GM12878 (cell line): Measurements from ENCODE around the gene CAPN9.

ENCODE experiments used
- ATF7 ChIP-seq: fragments of 450-650 bp; IDR thresholded peaks from 2 replicates; pipeline ENCODE4 v1.6.1; 2016; ENCODE audit warnings: low read depth, mild to moderate bottlenecking
- FOXK2 ChIP-seq: fragments of 450-650 bp; IDR thresholded peaks from 2 replicates; pipeline ENCODE4 v1.6.1; 2017; ENCODE audit warnings: mild to moderate bottlenecking, moderate library complexity
- GABPA ChIP-seq: IDR thresholded peaks from 2 replicates; pipeline ENCODE4 v1.6.1; 2014; ENCODE audit warnings: antibody characterized with exemption, low read depth, mild to moderate bottlenecking, inconsistent platforms
- JUND ChIP-seq: IDR thresholded peaks from 2 replicates; pipeline ENCODE4 v1.6.1; 2012; ENCODE audit warnings: low read depth, mild to moderate bottlenecking, low read length, improper control_type of control experiment, moderate library complexity
- MTA3 ChIP-seq: IDR thresholded peaks from 2 replicates; pipeline ENCODE4 v1.6.1; 2012; ENCODE audit warnings: low read length, inconsistent platforms, borderline replicate concordance
- POLR2A ChIP-seq: IDR thresholded peaks from 2 replicates; pipeline ENCODE4 v1.6.1; 2011; ENCODE audit warnings: low read depth, mild to moderate bottlenecking, low read length
- RAD21 ChIP-seq: IDR thresholded peaks from 2 replicates; pipeline ENCODE4 v1.6.1; 2011; ENCODE audit warnings: mild to moderate bottlenecking, low read depth, low read length, moderate library complexity; ENCODE audit not compliant: insufficient read depth
- SMC3 ChIP-seq: IDR thresholded peaks from 2 replicates; pipeline ENCODE4 v1.6.1; 2011; ENCODE audit warnings: low read length, improper control_type of control experiment, borderline replicate concordance
- ZNF274 ChIP-seq: IDR thresholded peaks from one replicate; pipeline ENCODE4 v1.8.0; 2011; ENCODE audit not compliant: insufficient read length, insufficient read depth
- ZZZ3 ChIP-seq: IDR thresholded peaks from 2 replicates; pipeline ENCODE4 v1.6.1; 2011; ENCODE audit warnings: low read depth; ENCODE audit not compliant: control insufficient read depth, insufficient read length
- TF ChIP-seq, protein P1 (sequence below), 3 experiments: IDR thresholded peaks in 2 of 3; conservative IDR thresholded peaks in 1 of 3; 2 replicates each; pipeline ENCODE4 v1.5.1; 2011; ENCODE audit warnings: low read depth in 3 of 3, low read length in 3 of 3, mild to moderate bottlenecking in 3 of 3, control low read depth in 2 of 3, moderate library complexity in 2 of 3, inconsistent platforms in 1 of 3, mixed read lengths in 1 of 3; ENCODE audit not compliant: control insufficient read depth in 2 of 3, insufficient read depth in 1 of 3; ENCODE audit errors: extremely low read depth in 1 of 3

DNA sequence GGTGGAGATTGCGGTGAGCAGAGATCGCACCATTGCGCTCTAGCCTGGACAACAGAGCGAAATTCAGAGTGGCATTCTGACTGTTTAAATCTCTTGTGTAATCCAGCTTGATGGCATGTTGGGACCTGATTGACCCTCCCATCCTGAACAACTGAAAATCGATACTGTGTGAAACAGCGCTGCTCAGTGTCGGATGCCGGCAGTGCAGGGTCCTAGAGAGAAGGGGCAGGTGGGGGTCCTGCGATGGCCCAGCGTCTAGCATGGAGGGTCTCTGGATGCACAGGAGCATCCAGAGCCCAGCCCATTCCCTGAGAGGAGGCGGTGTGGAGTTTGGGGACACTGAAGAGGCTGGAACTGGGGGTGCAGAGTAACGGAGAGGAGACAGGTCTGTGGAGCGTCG, 49.1 kb upstream of the CAPN9 start:
- TF ChIP-seq, protein P1, sequence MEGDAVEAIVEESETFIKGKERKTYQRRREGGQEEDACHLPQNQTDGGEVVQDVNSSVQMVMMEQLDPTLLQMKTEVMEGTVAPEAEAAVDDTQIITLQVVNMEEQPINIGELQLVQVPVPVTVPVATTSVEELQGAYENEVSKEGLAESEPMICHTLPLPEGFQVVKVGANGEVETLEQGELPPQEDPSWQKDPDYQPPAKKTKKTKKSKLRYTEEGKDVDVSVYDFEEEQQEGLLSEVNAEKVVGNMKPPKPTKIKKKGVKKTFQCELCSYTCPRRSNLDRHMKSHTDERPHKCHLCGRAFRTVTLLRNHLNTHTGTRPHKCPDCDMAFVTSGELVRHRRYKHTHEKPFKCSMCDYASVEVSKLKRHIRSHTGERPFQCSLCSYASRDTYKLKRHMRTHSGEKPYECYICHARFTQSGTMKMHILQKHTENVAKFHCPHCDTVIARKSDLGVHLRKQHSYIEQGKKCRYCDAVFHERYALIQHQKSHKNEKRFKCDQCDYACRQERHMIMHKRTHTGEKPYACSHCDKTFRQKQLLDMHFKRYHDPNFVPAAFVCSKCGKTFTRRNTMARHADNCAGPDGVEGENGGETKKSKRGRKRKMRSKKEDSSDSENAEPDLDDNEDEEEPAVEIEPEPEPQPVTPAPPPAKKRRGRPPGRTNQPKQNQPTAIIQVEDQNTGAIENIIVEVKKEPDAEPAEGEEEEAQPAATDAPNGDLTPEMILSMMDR (IDR thresholded peaks at IDR 0.05 in 2 of 3, conservative IDR thresholded peaks at IDR 0.05 in 1 of 3; ENCODE audit: control insufficient read depth in 2 of 3, extremely low read depth in 1 of 3, insufficient read depth in 1 of 3, low read depth in 3 of 3, low read length in 3 of 3), result no peak
- TF ChIP-seq ATF7, result no peak
- TF ChIP-seq ZZZ3, result no peak
- no peak for TF ChIP-seq FOXK2
- TF ChIP-seq JUND, result no peak
- TF ChIP-seq SMC3, result no peak
- no peak for TF ChIP-seq GABPA
- no peak for TF ChIP-seq RAD21
- TF ChIP-seq ZNF274, result no peak
- no peak for TF ChIP-seq POLR2A
- no peak for TF ChIP-seq MTA3
